CD4-positive, alpha-beta memory T cell (primary cell): Measurements from ENCODE around the gene KRTAP4-7. TPM values are rescaled to one million over a fixed set of nuclear protein-coding genes. Genes with fewer than 3 reads are reported as not detected.
"Not testable (repeated sequence)": the region's sequence is repeated elsewhere in the genome, so short reads cannot be mapped to it uniquely, and the experiment has no call there.

Source experiments
- CTCF ChIA-PET: fragments of 350-600 bp; sonication (Branson Sonifier 250); formaldehyde crosslinking; loops from one replicate; lab custom pipeline; 2021; ENCODE audit warnings: inconsistent platforms; ENCODE audit not compliant: partially characterized antibody; lab: Charles Lee
- POLR2A ChIA-PET: fragments of 350-600 bp; sonication (Branson Sonifier 250); formaldehyde crosslinking; loops from one replicate; lab custom pipeline; 2021; ENCODE audit not compliant: partially characterized antibody; lab: Charles Lee
- DNase-seq, 5 donors: peaks; one replicate each; pipeline versions ENCODE4 v3.0.0 to v3.0.0-alpha.2; 2020 to 2022; ENCODE audit warnings: mixed read lengths in 1 of 5
- H3K27ac ChIP-seq: one replicate; pipeline ENCODE4 v1.7.0; 2013; ENCODE audit warnings: low read depth, low read length
- H3K27me3 ChIP-seq: 2 replicates; pipeline ENCODE4 v1.7.0; 2013; ENCODE audit warnings: mild to moderate bottlenecking, low read length, moderate library complexity; ENCODE audit not compliant: insufficient read depth
- H3K36me3 ChIP-seq: 2 replicates; pipeline ENCODE4 v1.7.0; 2013; ENCODE audit warnings: mild to moderate bottlenecking, low read length, moderate library complexity; ENCODE audit not compliant: insufficient read depth
- H3K4me1 ChIP-seq: 2 replicates; pipeline ENCODE4 v1.7.0; 2013; ENCODE audit warnings: mild to moderate bottlenecking, low read length, moderate library complexity; ENCODE audit not compliant: insufficient read depth
- H3K4me3 ChIP-seq, 2 donors: one replicate each; pipeline ENCODE4 v1.7.0; 2013; ENCODE audit warnings: low read length in 2 of 2, mild to moderate bottlenecking in 1 of 2
- H3K9me3 ChIP-seq, 2 donors: one replicate each; pipeline ENCODE4 v1.7.0; 2013; ENCODE audit warnings: low read length in 2 of 2, control low read depth in 1 of 2; ENCODE audit not compliant: control insufficient read depth in 1 of 2
- H3K27ac Mint-ChIP-seq, 7 donors: one replicate each; pipeline ENCODE4 v1.8.0; 2020 to 2021; ENCODE audit warnings: mixed read lengths in 7 of 7, mild to moderate bottlenecking in 6 of 7, inconsistent platforms in 3 of 7, moderate library complexity in 3 of 7
- H3K27me3 Mint-ChIP-seq, 2 donors: one replicate each; pipeline ENCODE4 v1.8.0; 2020 to 2021; ENCODE audit warnings: mixed read lengths in 2 of 2
- H3K36me3 Mint-ChIP-seq, 2 donors: one replicate each; pipeline ENCODE4 v1.8.0; 2020 to 2021; ENCODE audit warnings: mixed read lengths in 2 of 2, inconsistent platforms in 1 of 2, mild to moderate bottlenecking in 1 of 2
- H3K4me1 Mint-ChIP-seq, 4 donors: one replicate each; pipeline ENCODE4 v1.8.0; 2020 to 2021; ENCODE audit warnings: mixed read lengths in 4 of 4, mild to moderate bottlenecking in 1 of 4
- H3K4me3 Mint-ChIP-seq, 8 donors: one replicate each; pipeline ENCODE4 v1.8.0; 2020 to 2021; ENCODE audit warnings: mixed read lengths in 8 of 8, mild to moderate bottlenecking in 7 of 8, moderate library complexity in 6 of 8, inconsistent platforms in 3 of 8
- H3K9me3 Mint-ChIP-seq, 8 donors: one replicate each; pipeline ENCODE4 v1.8.0; 2020 to 2021; ENCODE audit warnings: mixed read lengths in 8 of 8, mild to moderate bottlenecking in 5 of 8, inconsistent platforms in 3 of 8, moderate library complexity in 1 of 8
- intact Hi-C: fragments of 100-400 bp; cut with micrococcal nuclease; formaldehyde crosslinking; loops from one replicate; pipeline ENCODE4 v1.15.1; 2023
- polyA plus RNA-seq, 2 donors: library from polyadenylated mRNA; unstranded; fragments of 300-500 nt; fragmentation: Illumina TruSeq; gene quantifications; one replicate each; pipeline ENCODE4 v1.2.3, GENCODE V29; 2021
- total RNA-seq, 2 experiments: library from RNA; stranded (reverse); gene quantifications; one replicate each; pipeline ENCODE4 v1.2.3, GENCODE V29; 2021

Gene KRTAP4-7
- total and polyA plus RNA-seq, 4 experiments from 2014 or later: not detected

DNA sequence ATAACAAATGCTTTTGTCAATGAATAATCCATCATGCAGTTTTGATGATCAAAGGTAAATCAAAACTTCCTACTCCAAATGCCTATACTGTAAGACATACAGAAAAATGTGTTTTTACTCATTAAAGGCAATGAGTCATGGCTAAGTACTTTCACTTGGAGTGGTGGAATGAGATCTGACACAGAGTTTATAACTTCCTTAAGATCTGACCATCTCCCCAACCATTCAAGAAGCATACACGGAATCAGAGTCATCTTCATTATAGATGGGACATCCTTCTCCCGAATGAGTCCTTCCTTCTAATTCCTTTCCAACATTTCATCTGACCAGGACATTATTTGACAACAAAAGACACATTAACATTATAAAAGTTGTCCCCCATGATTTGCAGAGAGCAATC, 523 bp upstream of the KRTAP4-7 start:
- H3K9me3 Mint-ChIP-seq, POLR2A ChIA-PET, CTCF ChIA-PET, H3K27me3 Mint-ChIP-seq, H3K9me3 ChIP-seq, H3K27me3 ChIP-seq, H3K4me3 Mint-ChIP-seq, H3K27ac Mint-ChIP-seq, intact Hi-C loops, DNase-seq, H3K27ac ChIP-seq, H3K4me3 ChIP-seq, H3K36me3 Mint-ChIP-seq, H3K4me1 Mint-ChIP-seq, H3K36me3 ChIP-seq, H3K4me1 ChIP-seq: not testable (repeated sequence)

DNA sequence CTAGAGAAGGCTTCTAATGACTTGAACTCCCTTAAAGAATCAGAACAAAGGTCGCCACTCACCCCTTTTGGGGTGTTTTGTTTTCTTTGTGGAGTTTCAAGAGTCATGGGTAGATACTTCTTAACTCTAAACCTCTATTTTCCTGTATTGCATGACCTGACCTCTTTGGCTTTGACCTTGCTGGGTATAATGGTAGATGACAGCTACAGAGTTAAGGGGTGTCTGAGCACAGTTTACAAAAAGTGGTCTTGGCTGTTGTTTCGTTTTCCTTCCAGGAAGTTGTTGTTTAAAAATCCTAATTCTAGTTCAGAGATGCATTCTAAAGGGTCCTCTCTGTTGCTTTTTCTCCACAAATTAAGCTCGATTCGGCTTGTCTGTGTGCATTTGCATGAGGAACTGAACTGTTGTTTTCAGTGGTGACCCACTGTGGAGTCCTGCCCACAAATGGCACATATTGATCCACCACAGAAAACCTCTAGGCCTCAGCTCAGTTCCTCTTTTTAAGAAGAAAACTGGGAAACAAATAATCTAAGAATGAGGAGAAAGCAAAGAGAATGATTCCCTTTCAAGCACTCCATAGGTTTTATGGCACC, 4.9 kb downstream of the KRTAP4-7 start:
- not testable (repeated sequence) for H3K36me3 Mint-ChIP-seq
- peaks cover 0 to 10% (median 5%) of the 10 kb centered on the region in 8 donors for H3K9me3 Mint-ChIP-seq

DNA sequence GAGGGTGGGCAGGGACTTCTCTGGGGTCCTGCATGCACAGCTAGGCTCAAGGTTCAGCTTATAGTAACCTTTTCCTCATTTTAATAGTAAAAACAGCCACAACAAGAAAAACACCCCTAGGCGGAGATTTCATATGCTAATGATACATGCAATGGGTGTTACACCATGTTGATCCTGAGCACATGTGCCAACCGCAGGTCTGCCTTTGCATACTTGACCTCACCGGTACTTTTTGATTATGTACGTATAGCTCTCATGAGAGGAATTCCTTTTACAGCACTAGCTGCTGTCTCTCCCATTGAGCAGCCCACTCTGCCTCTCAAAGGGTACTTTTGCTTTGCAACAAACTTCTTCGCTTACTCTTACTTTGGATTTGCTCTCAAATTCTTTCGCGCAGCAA, 12.1 kb downstream of the KRTAP4-7 start:
- Mint-ChIP-seq H3K36me3 (no peaks in the 10 kb centered on the region), H3K9me3 (peaks cover 0 to 10% (median 4%) of the 10 kb centered on the region in 8 donors), H3K27ac (no peak overlapping the region), H3K4me1 (peaks cover 0 to 10% (median 5%) of the 10 kb centered on the region in 4 donors), H3K27me3 (peaks cover 15 to 16% of the 10 kb centered on the region in 2 donors), H3K4me3 (no peak overlapping the region)
- Histone ChIP-seq H3K9me3 (no peaks in the 10 kb centered on the region), H3K4me1 (no peaks in the 10 kb centered on the region), H3K4me3 (no peak overlapping the region), H3K27me3 (no peaks in the 10 kb centered on the region), H3K36me3 (no peaks in the 10 kb centered on the region), H3K27ac (no peak overlapping the region)
- intact Hi-C loops: no loop called here
- CTCF ChIA-PET: no interaction called here
- no peak for DNase-seq
- POLR2A ChIA-PET: no interaction called here

More for the DNA sequence above, 4.9 kb downstream of the KRTAP4-7 start:
- Mint-ChIP-seq H3K27ac (peak overlapping the region in 1 of 7 donors; percentile 25), H3K27me3 (peaks cover 7 to 11% of the 10 kb centered on the region in 2 donors)
- H3K4me3 ChIP-seq, CTCF ChIA-PET, H3K4me1 Mint-ChIP-seq, H3K27ac ChIP-seq, DNase-seq, POLR2A ChIA-PET, H3K4me3 Mint-ChIP-seq, H3K27me3 ChIP-seq, H3K4me1 ChIP-seq, H3K9me3 ChIP-seq, H3K36me3 ChIP-seq, intact Hi-C loops: not testable (repeated sequence)

DNA sequence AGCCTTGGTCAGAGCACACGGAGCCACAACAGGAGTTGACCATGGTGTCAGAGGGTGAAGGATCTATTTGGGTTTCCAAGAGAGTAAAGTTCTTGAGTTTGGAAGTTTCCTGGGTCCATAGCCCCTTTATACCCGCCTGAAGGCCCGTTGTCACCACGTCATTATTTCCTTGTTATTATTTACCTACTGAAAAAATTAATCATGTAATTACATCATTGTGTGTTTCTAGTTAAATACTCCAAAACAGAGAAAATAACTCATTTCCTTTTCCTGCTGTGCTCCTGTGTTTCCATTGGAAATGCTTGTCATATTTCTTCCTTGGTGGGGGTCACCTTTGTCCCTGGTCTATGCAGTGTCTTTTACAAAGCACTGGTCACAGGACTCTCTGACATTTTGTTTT, 14.1 kb downstream of the KRTAP4-7 start, which contains the start of gene KRTAP4-8:
Gene KRTAP4-8, minus strand, starts transcription at position 101 of the 400 bp plus-strand sequence. Its CDS starts 58 bp downstream, at position 43.
- H3K4me1 ChIP-seq: no peaks in the 10 kb centered on the region
- H3K27ac Mint-ChIP-seq: peak within 1 kb of the TSS in 1 of 7 donors; percentile 29
- H3K27me3 ChIP-seq: no peaks in the 10 kb centered on the region
- H3K9me3 Mint-ChIP-seq: peaks cover 0 to 3% (median 1%) of the 10 kb centered on the region in 8 donors
- no peak within 1 kb of the TSS for H3K27ac ChIP-seq
- peaks cover 15 to 16% of the 10 kb centered on the region in 2 donors for H3K27me3 Mint-ChIP-seq
- H3K4me3 ChIP-seq: no peak within 1 kb of the TSS
- H3K36me3 ChIP-seq: no peaks in the 10 kb centered on the region
- no peaks in the 10 kb centered on the region for H3K36me3 Mint-ChIP-seq
- ChIA-PET CTCF (no interaction called here), POLR2A (no interaction called here)
- no peaks in the 10 kb centered on the region for H3K9me3 ChIP-seq
- intact Hi-C loops: no loop called here
- H3K4me3 Mint-ChIP-seq: peak within 1 kb of the TSS in 1 of 8 donors; percentile 49
- H3K4me1 Mint-ChIP-seq: peaks cover 0 to 10% (median 5%) of the 10 kb centered on the region in 4 donors
- DNase-seq: no peak

DNA sequence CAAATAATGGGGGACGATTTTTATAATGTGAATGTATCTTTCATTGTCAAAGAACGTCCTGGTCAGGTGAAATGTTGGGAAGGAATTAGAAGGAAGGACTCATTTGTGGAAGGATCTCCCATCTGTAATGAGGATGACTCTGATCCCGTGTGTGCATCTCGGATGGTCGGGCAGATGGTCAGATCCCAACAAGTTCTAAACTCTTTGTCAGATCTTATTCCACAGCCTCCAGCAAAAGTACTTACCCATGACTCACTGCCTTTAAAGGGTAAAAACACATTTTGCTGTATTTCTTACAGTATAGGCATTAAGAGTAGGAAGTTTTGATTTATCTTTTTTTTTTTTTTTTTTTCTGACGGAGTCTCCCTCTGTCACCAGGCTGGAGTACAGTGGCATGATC, 14.5 kb downstream of the KRTAP4-7 start:
- H3K36me3 ChIP-seq: no peaks in the 10 kb centered on the region
- peaks cover 0 to 10% (median 5%) of the 10 kb centered on the region in 4 donors for H3K4me1 Mint-ChIP-seq
- H3K9me3 Mint-ChIP-seq: peaks cover 0 to 2% (median 0%) of the 10 kb centered on the region in 8 donors
- H3K27me3 Mint-ChIP-seq: peaks cover 15 to 16% of the 10 kb centered on the region in 2 donors
- H3K36me3 Mint-ChIP-seq: no peaks in the 10 kb centered on the region
- DNase-seq: no peak
- H3K27me3 ChIP-seq: no peaks in the 10 kb centered on the region
- ChIA-PET POLR2A (no interaction called here), CTCF (no interaction called here)
- H3K27ac Mint-ChIP-seq: no peak overlapping the region
- no peaks in the 10 kb centered on the region for H3K9me3 ChIP-seq
- no peaks in the 10 kb centered on the region for H3K4me1 ChIP-seq
- H3K4me3 ChIP-seq: no peak overlapping the region
- intact Hi-C loops: no loop called here
- H3K4me3 Mint-ChIP-seq: no peak overlapping the region
- H3K27ac ChIP-seq: no peak overlapping the region

DNA sequence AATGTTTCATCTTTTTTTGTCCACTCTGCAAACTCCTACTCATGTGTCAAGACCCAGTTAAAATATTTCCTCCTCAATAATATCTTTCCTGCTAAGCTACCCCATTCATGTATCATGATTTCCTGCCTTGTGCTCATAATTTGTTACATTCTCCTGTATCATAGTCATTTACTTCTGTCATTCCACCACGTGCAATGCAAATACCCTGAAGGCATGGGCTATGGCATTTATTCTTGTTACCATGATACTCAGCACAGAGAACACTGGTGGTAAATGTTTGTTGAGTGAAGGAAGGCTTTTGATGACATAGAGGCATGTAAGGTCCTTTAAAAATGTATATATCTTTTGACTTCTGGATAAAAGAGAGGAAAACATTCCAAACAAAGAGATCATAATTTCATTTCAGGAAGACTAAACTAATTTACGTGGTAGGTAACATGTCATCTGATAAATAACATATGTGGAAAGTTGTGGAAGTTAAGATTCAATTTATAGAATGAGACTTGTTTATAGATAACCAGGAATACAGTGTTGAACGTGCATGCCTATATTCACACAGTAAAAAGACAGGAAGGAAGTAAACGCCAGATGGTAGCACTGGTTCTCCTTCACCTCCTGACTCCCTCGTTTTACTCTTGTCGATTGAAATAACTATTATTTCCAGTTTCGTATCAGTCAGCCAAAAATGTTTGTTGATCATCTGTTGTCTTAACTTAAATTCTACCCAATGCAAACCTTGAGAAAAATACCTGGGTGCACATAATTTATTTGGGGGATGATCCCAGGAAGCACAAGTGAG, 15.9 kb downstream of the KRTAP4-7 start:
- peaks cover 14 to 18% of the 10 kb centered on the region in 2 donors for H3K27me3 Mint-ChIP-seq
- H3K4me3 ChIP-seq, CTCF ChIA-PET, H3K4me1 ChIP-seq, H3K27ac Mint-ChIP-seq, H3K27me3 ChIP-seq, H3K36me3 Mint-ChIP-seq, H3K9me3 Mint-ChIP-seq, POLR2A ChIA-PET, H3K9me3 ChIP-seq, DNase-seq, H3K36me3 ChIP-seq, H3K27ac ChIP-seq, H3K4me1 Mint-ChIP-seq: not testable (repeated sequence)
- intact Hi-C loops: loop anchor here (5.0 kb wide), 1 partner anchor 222 kb away; no protein-coding TSS in a partner anchor
- H3K4me3 Mint-ChIP-seq: peak overlapping the region in 2 of 8 donors; percentile 33 to 52

DNA sequence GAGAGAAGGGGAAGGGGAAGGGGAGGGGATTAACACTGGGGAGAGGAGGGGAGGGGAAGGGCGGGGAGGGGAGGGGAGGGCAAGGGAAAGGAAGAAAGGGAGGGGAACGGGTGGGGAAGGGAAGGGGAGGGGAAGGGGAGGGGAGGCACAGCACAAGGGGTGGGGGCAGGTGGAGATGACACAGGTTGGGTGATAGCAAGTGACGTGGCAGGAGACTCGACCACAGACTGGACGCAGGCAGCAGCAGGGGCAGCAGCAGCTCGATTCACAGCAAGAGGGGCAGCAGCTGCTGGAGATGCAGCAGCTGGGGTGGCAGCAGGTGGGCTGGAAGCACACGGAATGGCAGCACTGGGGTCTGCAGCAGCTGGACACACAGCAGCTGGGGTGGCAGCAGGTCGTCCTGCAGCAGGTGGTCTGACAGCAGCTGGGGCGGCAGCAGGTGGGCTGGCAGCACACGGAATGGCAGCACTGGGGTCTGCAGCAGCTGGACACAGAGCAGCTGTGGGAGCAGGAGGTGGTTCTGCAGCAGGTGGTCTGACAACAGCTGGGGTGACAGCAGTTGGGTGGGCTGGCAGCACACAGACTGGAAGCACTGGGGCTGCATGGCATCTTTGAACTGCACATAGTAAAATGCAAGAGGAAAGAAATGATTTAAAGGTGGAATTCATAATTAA, 17.8 kb downstream of the KRTAP4-7 start, which contains the start of gene KRTAP4-16:
Gene KRTAP4-16, minus strand, starts transcription at position 624 of the 674 bp plus-strand sequence. Its CDS starts 0 bp downstream, at position 624.
- no peak for DNase-seq
- Histone ChIP-seq H3K27me3 (no peaks in the 10 kb centered on the region), H3K36me3 (no peaks in the 10 kb centered on the region), H3K9me3 (no peaks in the 10 kb centered on the region), H3K27ac (no peak within 1 kb of the TSS), H3K4me3 (no peak within 1 kb of the TSS), H3K4me1 (no peaks in the 10 kb centered on the region)
- intact Hi-C loops: loop anchor here (5.0 kb wide), 1 partner anchor 221 kb away; no protein-coding TSS in a partner anchor
- peak within 1 kb of the TSS in 2 of 7 donors; percentile 28 to 59 for H3K27ac Mint-ChIP-seq
- ChIA-PET CTCF (no interaction called here), POLR2A (no interaction called here)
- H3K4me3 Mint-ChIP-seq: no peak within 1 kb of the TSS
- no peaks in the 10 kb centered on the region for H3K36me3 Mint-ChIP-seq
- H3K27me3 Mint-ChIP-seq: peaks cover 14 to 16% of the 10 kb centered on the region in 2 donors
- H3K4me1 Mint-ChIP-seq: peaks cover 0 to 15% (median 5%) of the 10 kb centered on the region in 4 donors
- H3K9me3 Mint-ChIP-seq: no peaks in the 10 kb centered on the region
